HG03558 (cell line): ENCODE data around the gene ARFGEF2.
A peak's percentile ranks its signal among the peaks of the same experiment; 100 is the strongest.
"Not testable (repeated sequence)": the region's sequence is repeated elsewhere in the genome, so short reads cannot be mapped to it uniquely, and the experiment has no call there.

Experiments
- ATAC-seq: cut with Tn5 transposase; IDR thresholded peaks from one replicate; pipeline ENCODE4 v1.9.1; 2021; ENCODE audit warnings: moderate number of reproducible peaks; ENCODE audit not compliant: unreplicated experiment; ENCODE audit errors: extremely low read depth

ARFGEF2 gene

DNA sequence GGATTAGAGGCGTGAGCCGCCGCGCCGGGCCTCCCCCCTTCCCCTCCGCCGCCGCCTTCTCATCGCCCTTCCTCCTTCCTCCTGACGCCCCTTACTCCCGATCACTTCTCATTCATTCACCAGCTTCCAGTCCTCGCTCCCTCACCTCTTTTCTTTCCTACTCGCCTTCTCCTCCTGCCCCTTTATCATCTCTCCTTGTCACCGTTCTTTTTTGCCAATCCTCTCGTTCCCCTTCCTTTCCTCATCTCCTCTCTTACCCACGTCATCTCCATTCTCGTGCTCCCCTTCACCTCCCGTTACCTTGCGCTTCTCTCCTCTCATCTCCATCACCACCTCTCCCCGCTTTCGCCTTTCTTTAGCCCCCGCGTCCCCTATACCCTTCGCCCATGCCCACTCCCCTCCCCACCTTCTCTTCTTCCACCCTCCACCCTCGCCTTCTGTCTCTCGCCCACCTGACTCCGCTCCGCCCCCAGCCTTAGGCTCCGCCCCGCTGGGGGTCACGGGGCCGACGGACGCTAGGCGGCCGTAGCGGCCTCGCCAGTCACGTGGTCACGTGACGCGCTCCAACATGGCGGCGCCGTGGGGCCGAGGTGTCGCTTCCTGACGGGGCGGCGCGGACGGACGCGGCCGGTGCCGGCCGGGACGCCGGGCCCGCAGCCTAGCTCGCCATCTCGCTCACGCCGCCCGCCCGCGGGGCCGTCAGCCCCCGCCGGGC lies at the start of gene ARFGEF2:
ARFGEF2 (plus strand) TSS at position 544 of the 715 bp plus-strand sequence. CDS start 179 bp downstream, outside the sequence.
- ATAC-seq: peak; percentile 50

DNA sequence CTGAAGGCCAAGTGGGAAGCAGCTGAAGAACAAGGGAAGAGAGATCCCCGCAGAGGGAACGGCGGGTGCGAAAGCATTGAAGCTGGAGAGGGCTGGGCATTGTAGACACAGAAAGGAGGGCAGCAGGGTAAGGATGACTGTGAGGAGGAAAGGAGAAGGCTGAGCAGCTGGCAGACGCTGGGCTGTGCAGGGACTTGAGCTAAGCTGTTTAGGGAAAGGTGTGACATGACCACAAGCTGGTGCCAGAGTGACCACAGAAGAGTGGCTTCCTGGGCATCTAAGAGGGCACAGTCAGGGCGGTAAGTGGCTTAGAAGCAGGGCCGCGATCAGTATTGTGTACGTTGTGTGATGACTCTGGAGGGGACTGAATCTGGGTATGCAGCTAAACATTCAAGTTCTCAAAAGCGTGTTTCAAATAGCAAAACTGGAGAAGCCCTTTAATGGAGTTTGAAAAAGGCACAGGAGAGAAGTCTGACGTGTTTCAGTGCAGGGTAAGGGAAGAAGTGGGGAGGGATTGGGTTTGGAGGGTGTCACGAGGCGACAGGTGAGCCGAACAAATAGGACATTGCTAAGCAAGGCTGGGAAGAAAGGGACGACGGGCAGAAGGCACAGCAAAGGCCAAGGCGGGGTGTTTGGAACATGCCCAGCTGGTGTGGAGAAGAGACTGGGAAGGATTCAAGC lies 46.1 kb upstream of the ARFGEF2 start:
- ATAC-seq: no peak

DNA sequence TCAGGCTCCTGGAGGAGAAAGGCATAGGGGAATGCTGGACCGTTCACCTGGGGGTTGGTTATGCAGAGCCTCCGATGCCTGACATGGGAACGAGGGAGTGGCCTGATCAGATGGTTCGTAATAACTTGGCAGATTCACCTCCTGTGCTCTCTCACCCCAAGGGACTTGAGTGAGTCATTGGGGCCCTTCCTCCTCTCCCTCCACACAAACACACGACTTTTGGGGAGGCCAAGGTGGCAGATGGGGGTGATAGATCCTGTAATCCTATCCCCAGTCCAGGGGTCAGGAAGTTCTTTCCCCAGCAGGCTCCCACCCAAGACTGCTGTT lies 45.6 kb upstream of the ARFGEF2 start:
- no peak for ATAC-seq

DNA sequence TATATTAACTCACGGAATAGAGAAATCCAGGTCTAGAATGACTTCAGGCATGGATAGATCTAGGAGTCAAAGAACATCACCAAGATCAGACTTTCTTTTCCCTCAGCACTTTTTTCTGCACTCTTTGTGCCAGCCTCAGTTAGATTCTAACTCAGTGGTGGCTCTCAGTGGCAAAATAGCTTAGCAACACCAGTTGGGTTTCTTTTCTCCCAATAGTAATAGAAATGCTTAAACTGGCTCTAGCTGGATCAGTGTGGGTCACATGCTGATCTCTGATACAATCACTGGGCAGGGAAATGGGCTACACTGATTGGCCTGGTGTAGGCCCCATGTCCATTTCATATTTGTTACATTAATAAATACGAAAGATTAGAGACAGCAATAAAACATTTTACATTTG lies 44.2 kb upstream of the ARFGEF2 start:
- no peak for ATAC-seq

DNA sequence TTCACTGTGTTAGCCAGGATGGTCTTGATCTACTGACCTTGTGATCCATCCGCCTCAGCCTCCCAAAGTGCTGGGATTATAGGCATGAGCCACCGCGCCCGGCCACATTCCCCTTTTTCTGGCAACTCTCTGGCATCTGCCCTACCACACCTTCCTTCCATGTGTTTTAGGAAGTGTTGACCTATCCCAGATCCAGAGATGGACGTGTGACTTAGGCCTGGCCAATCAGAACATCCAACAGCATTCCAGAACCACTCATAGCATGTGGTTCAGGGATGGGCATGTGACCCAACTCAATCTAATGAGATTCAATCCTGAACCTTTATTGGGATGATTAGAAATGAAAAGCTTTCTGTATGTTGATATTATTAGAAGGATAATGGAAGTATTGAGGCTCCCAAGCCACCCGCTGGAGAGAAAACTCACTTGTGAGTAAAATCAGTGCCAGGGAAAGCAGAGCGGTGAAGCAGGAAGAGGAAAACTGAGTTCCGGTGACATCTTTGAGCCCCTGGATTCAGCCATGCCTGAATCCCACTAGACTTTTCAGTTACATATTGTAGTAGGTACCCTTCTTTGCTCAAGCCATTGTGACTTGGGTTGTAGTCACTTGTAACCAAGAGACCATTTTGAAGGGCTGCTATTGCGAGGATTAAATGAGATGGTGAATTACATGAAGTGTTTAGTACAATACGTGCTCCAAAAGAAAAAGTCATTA lies 42.8 kb upstream of the ARFGEF2 start:
- no peak for ATAC-seq

DNA sequence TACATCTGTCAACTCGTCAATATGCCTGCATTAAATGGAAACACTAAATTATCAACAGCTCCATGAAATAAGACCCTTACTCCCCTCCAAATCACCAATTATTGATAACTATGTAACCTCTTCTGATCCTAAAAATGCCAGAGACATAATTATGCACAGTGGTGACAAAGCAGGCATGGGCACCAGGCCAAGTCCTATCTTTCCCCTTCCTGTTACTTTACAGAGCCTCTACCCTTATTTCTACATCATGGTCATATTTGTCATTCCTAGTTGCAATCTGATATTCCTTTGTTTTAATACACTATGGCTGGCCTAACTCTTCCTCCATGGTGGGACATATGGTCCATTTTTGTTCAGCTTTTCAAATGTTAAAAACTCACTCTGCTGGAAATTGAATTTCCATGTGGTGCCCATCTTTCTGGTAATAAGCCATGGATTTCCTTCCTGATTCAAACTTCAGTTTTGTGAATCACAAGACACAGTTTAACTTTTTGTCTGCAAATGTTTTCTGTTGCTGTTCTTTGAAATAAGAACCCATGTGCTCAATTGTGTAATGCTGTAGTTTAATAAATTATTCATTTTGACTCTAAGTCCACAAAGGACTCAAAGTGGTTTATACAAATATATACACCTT lies 41.8 kb upstream of the ARFGEF2 start:
- no peak for ATAC-seq

DNA sequence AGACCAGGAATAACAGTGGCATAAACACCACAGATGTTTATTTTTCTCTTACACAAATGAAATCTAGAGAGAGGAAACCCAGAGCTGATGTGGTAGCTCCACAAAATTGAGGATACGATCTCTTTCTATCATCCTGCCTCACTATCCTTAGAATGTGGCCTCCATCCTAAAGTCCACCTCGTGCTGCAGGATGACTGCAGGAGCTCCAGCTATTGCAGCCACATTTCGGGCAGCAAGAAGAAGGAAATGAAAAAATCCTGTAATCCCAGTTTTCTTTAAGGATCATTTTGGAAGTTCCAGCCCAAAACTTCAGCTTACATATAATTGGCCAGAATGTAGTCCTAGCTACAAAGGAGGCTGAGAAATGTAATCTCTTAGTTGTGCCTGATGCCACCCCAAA lies 41.2 kb upstream of the ARFGEF2 start:
- ATAC-seq: no peak

DNA sequence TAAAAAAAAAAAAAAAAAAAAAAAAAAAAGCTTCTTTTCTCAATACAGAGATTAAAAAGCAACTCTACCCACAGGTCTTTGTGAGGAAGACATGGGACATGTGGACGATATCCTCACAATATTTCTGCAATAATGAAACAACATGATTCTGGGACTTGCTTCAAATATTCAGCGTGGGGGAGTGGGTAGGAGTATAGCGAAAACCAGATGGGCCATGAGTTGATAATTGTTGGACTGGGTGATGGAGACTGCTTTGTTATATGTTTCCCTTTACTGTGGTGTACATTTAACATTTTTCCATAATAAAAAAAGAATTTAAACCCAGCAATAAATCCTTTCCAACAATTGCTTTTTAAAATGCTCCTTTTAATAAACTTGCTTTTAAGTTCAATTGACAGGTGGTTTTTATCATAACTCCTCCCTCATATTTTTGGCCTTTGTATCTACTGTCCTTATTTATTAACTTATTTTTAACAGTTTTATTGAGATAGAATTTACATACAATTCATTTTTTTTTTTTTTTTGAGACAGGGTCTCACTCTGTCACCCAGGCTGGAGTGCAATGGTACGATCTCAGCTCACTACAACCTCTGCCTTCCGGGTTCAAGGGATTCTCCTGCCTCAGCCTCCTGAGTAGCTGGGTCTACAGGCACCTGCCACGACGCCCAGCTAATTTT lies 40.4 kb upstream of the ARFGEF2 start:
- ATAC-seq: no peak

DNA sequence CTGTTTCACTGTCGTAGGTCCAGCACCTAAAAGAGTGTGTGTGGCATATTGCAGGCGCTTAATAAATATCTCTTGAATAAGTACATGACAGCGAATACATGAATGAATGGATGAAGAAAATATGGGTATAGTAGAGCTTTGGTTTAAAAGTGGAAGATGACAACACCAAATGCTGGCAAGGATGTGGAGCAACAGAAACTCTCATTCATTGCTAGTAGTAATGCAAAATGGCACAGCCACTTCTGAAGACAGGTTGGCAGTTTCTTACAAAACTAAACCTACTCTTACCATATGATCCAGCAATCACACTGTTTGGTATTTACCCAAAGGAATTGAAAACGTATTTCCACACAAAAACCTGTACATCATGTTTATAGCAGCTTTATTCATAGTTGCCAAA lies 36.3 kb upstream of the ARFGEF2 start:
- ATAC-seq: no peak

DNA sequence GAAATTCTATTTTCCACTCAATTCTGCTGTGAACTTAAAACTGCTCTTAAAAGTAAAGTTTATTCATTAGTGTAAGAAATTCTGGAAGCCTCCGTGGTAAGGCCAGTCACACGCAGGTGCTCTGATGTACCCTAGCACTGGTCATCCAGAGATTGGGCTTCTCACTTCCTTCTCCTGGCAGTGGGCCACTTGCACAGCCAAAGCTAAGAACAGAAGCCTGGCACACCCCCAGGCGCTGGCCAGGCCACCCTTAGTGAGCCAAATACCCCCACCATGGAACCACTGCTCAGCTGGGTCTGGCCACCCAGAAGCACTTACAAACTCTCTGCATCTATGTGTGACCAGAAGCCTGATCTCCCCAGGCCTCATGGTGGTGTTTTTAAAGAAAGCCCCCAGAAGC lies 35.3 kb upstream of the ARFGEF2 start:
- no peak for ATAC-seq

DNA sequence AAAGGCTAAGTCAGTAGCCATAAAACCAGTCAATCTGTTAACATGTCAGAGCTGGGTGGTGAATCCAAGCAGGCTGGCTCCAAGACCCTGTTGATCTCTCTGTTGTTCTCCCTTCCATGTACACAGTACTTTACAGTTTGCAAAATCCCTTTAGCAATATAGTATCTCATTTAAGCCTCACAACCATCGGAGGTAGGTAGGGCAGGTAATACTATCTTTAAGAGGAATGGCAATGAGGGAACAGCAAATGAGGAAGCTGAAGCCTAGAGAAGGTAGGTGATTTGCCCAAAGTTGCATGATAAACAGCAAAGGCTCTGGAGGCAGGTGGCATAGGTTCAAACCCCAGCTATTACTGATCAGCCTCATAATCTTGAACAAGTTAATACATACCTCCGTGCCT lies 34.7 kb upstream of the ARFGEF2 start:
- no peak for ATAC-seq

DNA sequence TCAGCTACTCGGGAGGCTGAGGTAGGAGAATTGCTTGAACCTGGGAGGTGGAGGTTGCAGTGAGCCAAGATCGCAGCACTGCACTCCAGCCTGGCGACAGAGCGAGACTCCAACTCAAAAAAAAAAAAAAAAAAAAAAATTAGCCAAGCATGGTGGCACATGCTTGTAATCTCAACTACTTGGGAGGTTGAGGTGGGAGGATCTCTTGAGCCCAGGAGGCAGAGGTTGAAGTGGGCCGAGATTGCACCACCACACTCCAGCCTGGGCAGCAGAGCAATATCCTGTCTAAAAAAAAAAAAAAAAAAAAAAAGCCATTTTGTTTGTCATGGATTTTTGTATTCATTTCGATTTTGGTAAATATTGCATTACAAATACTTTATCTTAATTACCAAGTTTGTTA lies 33.0 kb upstream of the ARFGEF2 start:
- ATAC-seq: not testable (repeated sequence)

DNA sequence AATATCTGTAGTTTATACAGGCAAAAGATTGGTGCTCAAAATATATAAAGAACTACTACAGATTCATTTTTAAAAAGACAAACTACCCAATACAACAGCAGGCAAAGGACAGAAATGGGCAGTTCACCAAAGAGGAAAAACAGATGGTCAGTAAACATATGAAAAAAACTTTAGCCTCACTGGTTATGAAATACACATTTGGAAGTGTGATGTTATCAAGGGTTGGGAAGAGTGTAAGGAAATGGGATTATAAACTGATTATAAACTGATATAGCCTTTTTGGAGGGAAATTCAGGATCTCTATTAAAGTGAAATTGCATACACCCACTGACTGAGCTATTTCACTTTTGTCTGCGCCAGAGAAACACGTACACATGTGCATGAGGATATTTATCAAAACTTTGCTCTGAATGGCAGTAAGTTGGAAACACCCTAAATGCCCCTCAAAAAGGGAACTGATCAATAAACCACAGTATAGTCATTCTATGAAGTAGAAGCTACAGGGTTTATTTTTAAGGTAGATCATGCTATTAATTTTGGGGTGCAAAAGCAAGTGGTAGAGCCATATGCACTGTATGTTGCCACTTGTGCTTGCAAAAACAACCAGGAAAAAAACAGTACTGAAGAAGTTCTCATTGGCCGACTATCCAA lies 32.2 kb upstream of the ARFGEF2 start:
- no peak for ATAC-seq

DNA sequence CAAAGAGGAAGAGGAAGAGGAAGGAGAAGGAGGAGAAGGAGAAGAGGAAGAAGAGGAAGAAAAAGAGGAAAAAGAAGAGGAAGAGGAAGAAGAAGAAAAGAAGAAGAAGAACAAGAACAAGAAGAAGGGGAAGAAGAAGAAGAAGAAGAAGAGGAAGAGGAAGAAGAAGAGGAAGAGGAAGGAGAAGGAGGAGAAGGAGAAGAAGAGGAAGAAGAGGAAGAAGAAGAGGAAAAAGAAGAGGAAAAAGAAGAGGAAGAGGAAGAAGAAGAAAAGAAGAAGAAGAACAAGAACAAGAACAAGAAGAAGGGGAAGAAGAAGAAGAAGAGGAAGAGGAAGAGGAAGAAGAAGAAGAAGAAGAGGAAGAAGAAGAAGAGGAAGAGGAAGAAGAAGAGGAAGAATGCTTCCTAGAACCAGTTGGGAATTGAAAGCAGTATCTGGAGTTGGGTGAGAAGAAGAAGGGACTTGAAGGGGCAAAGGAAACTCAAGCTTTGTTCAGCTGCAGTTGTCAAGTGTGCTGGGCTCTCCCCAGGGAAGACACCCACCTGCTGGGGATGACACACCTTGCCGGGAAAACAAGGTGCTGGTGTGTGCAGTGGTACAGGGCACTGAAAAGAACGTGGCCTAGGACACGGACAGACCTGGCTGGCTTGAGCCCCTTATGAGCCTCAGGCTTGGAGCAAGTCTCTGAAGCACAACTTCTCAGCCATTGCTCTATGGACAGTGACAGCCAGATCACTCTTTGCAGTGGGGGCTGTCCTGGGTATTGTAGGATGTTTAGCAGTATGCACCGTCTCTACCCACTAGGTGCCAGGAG lies 30.1 kb upstream of the ARFGEF2 start:
- no peak for ATAC-seq

DNA sequence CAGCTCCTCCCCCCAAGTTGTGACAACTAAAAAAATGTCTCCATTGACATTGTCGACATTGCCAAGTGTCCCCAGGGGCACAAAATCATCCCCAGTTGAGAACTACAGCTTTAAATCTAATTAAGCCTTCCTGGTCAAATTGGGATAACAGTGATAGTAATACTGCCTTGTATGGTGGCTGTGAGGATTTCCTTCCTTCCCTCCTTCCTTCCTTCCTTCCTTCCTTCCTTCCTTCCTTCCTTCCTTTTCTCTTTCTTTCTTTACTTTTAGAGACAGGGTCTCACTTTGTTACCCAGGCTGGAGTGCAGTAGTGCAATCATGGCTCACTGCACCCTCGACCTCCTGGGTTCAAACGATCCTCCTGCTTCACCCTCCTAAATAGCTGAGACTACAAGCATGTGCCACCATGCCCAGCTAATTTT lies 29.5 kb upstream of the ARFGEF2 start:
- no peak for ATAC-seq

DNA sequence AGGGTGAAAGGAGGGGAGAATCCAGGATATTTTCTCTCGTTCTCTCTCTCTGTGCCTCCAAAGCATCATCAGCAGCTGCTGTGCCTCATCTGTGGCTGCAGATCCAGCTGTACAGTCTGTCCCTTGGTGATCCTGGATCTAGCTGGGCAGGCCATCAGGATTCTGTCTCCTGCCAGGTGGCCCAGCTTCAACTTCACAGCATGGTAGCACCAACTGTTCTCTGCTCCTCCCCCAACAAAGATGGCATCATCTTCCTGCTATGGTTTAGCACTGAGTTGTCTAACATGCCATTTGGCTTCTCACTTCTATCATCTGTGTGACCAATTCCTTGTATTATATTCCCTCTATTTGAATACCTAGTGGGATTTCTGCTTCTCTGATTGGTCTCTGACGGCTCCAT lies 28.6 kb upstream of the ARFGEF2 start:
- ATAC-seq: no peak

DNA sequence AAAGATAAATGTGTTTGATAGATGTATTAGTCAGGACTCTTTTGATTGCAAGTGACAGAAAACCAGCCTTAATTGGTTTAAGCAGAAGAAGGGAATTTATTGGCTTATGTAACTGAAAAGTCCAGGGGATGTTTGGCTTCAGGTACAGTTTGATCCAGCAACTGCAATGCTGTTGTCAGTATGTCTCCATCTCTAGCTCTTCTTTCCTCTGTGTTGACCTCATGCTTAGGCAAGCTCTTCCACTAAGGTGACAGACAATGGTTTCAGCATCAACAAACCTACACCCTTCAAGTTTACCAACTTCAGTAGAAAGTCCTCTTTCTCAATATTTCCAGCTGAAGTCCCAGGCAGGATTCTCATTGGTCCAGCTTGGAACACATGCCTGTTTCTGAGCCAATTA lies 28.1 kb upstream of the ARFGEF2 start:
- no peak for ATAC-seq

DNA sequence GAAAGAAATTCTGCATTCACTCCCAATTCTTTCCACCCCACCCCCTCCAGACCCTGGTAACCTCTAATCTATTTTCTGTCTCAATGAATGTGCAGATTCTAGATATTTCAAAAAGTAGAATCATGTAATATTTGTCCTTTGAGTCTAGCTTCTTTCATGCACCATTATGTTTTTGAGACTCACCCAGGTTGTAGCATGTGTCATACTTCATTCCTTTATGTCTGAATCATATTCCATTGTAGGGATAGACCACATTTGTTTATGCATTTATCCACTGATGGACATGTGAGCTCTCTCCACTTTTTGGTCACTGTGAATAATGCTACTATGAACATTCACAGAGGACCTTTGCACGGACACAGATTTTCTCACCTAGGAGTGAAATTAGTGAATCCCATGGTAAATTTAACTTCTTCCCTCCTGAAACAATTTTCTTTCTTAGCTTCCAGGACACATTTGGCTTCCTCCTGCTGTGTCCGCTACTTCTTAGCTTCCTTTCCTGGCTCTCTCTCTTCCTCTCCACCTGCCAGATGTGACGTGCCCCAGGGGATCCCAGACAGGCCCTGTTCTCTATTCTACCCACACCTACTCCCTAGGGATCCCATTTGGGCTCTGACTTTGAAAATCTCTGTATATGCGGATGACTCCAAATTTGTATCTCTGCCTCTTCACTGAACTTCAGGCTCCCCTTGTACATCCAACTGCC lies 24.1 kb upstream of the ARFGEF2 start:
- ATAC-seq: no peak

DNA sequence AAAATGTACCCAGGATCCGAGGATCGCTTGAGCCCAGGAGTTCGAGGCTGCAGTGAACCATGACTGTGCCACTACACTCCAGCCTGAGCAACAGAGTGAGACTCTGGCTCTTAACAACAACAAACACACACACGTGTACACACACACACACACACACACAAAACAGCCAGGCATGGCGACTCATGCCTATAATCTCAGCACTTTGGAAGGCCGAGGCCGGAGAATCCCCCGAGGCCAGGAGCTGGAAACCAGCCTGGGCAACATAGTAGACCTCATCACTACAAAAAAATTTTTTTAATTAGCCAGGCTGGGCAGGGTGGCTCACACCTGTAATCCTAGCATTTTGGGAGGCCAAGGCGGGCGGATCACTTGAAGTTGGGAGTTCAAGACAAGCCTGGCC lies 23.3 kb upstream of the ARFGEF2 start:
- ATAC-seq: no peak
